Activated naive CD4-positive, alpha-beta T cell treated with anti-CD3 and anti-CD28 coated beads for 36 hours (primary cell): ENCODE data around the gene MPHOSPH9. TPM values are rescaled to one million over a fixed set of nuclear protein-coding genes. Genes with fewer than 3 reads are reported as not detected.

ENCODE experiments used
- total RNA-seq, 2 experiments: library from RNA; stranded (reverse); gene quantifications; one replicate each; pipeline ENCODE4 v1.2.3, GENCODE V29; 2021

Gene MPHOSPH9
- total RNA-seq, 2 experiments from 2014 or later: 111 to 114 TPM

Other genes starting within 250 kb of the MPHOSPH9 start
- 10 to 100 TPM; 15.4 TPM for gene PITPNM2, start 82.1 kb downstream of the MPHOSPH9 start, total RNA-seq
- 10 to 100 TPM; 27.7 to 27.8 TPM for gene MTRFR, start 295 bp upstream of the MPHOSPH9 start, total RNA-seq
- gene CDK2AP1, start 38.7 kb upstream of the MPHOSPH9 start, total RNA-seq: 10 to 100 TPM; 64.7 to 67.5 TPM
- 10 to 100 TPM; 40.4 to 43.0 TPM for gene SBNO1, start 131.7 kb upstream of the MPHOSPH9 start, total RNA-seq
- gene KMT5A, start 151.0 kb upstream of the MPHOSPH9 start, total RNA-seq: 10 to 100 TPM; 54.0 to 55.1 TPM
- gene RILPL2, start 203.5 kb upstream of the MPHOSPH9 start, total RNA-seq: 1 to 10 TPM; 8.1 to 9.1 TPM
- 10 to 100 TPM; 21.5 to 21.8 TPM for gene SNRNP35, start 225.0 kb upstream of the MPHOSPH9 start, total RNA-seq